ENCODE results near the gene RBM27. TPM values are rescaled to one million over a fixed set of nuclear protein-coding genes. Genes with fewer than 3 reads are reported as not detected.

RBM27 gene
- total and polyA plus RNA-seq, 2 of the 4 experiments (the other 2 are of a cell fraction): 7.7 to 19.2 TPM

Small RNA genes lying within 50 kb of the gene (microRNA-seq; reads per million reads assigned to microRNA genes)
- gene RNU7-180P (ENCODE audit: insufficient read depth, insufficient read length): not detected

Small RNA genes lying within 50 kb of the gene (small RNA-seq; reads per million reads assigned to genes)
- gene RNU7-180P: 0 reads per million in 5 experiments

Other genes with a start within 250 kb of the RBM27 start
- not detected in 2 replicates for gene PLAC8L1, start 98.0 kb upstream of the RBM27 start, total RNA-seq (2012; rRNA removed)
- 0.27 TPM in 1 of 2 replicates, not detected in the other for gene PLAC8L1, start 98.0 kb upstream of the RBM27 start, polyA plus RNA-seq (2012; rRNA removed)
- gene LARS1, start 21.0 kb upstream of the RBM27 start, total RNA-seq (2012; rRNA removed): 70.4 and 91.4 TPM in 2 replicates
- gene LARS1, start 21.0 kb upstream of the RBM27 start, polyA plus RNA-seq (2012; rRNA removed): 20.1 and 25.7 TPM in 2 replicates
- gene POU4F3, start 135.2 kb downstream of the RBM27 start, total RNA-seq (2012; rRNA removed): not detected in 2 replicates
- gene POU4F3, start 135.2 kb downstream of the RBM27 start, polyA plus RNA-seq (2012; rRNA removed): 0.02 and 0.06 TPM in 2 replicates
- gene TCERG1, start 243.7 kb downstream of the RBM27 start, total RNA-seq (2012; rRNA removed): 21.9 and 32.2 TPM in 2 replicates
- 44.7 and 49.0 TPM in 2 replicates for gene TCERG1, start 243.7 kb downstream of the RBM27 start, polyA plus RNA-seq (2012; rRNA removed)

All from IMR-90 (cell line).